GM12878 (cell line): Measurements from ENCODE around the gene P2RX4. TPM values are rescaled to one million over a fixed set of nuclear protein-coding genes. Genes with fewer than 3 reads are reported as not detected.

Experiments
- ATAC-seq: fragments of 200-7000 bp; cut with Tn5 transposase; 3 replicates; pipeline ENCODE4 v1.9.1; 2020; ENCODE audit warnings: mild to moderate bottlenecking, moderate library complexity
- BruUV-seq: library from RNA; stranded (reverse); fragments of 400-500 nt; replicated peaks from 2 replicates; lab custom pipeline; 2021; lab: Mats Ljungman, UMichigan
- CTCF ChIA-PET: fragments of 300-600 bp; sonication (Branson Sonifier 250); formaldehyde crosslinking; extraction: SDS; loops from one replicate; lab custom pipeline; 2021; ENCODE audit warnings: inconsistent platforms; lab: Yijun Ruan, JAX
- POLR2A ChIA-PET: fragments of 350-600 bp; formaldehyde crosslinking; extraction: SDS; loops from one replicate; lab custom pipeline; 2021; ENCODE audit warnings: inconsistent platforms; lab: Charles Lee
- RAD21 ChIA-PET: fragments of 300-600 bp; sonication (Branson Sonifier 250); formaldehyde crosslinking; loops from one replicate; lab custom pipeline; 2023; ENCODE audit warnings: antibody characterized with exemption; ENCODE audit not compliant: unreplicated experiment; lab: Charles Lee
- SMC1A ChIA-PET: fragments of 300-600 bp; sonication (Branson Sonifier 250); formaldehyde crosslinking; loops from one replicate; lab custom pipeline; 2023; ENCODE audit not compliant: unreplicated experiment, uncharacterized antibody; lab: Charles Lee
- DNase-seq: peaks from one replicate; pipeline ENCODE4 v3.0.0-alpha.2; 2011; ENCODE audit warnings: low read depth, low spot score
- FAIRE-seq: peaks from 3 replicates; lab custom pipeline; 2011; peaks lifted over from hg19 to GRCh38; lab: Jason Lieb, UNC
- H2AFZ ChIP-seq: 2 replicates; pipeline ENCODE4 v1.6.0; 2011; ENCODE audit warnings: low read depth, low read length, control low read depth; ENCODE audit not compliant: control insufficient read depth
- H3K27ac ChIP-seq: 2 replicates; pipeline ENCODE4 v1.5.1; 2011; ENCODE audit warnings: control low read depth; ENCODE audit not compliant: control insufficient read depth, insufficient read depth
- H3K27me3 ChIP-seq, 2 experiments: replicated peaks in 1 of 2; 2 replicates each; pipeline versions ENCODE4 v1.6.0 to v1.6.1; 2011; ENCODE audit warnings: low read length in 1 of 2; ENCODE audit not compliant: control insufficient read depth in 2 of 2, insufficient read depth in 2 of 2
- H3K36me3 ChIP-seq, 2 experiments: 2 replicates each; pipeline ENCODE4 v1.5.1; 2011; ENCODE audit warnings: low read length in 1 of 2; ENCODE audit not compliant: control insufficient read depth in 2 of 2, insufficient read depth in 2 of 2
- H3K4me1 ChIP-seq: 2 replicates; pipeline ENCODE4 v1.6.1; 2011; ENCODE audit warnings: mild to moderate bottlenecking, low read length, moderate library complexity, mixed read lengths; ENCODE audit not compliant: control insufficient read depth, insufficient read depth
- H3K4me2 ChIP-seq: 2 replicates; pipeline ENCODE4 v1.6.0; 2011; ENCODE audit warnings: control low read depth; ENCODE audit not compliant: control insufficient read depth, insufficient read depth
- H3K4me3 ChIP-seq: fragments of 200-600 bp; sonication (generic); 2 replicates; pipeline ENCODE4 v1.5.1; 2016
- H3K79me2 ChIP-seq: 2 replicates; pipeline ENCODE4 v1.6.0; 2011; ENCODE audit warnings: low read length; ENCODE audit not compliant: control insufficient read depth, insufficient read depth
- H3K9ac ChIP-seq: 2 replicates; pipeline ENCODE4 v1.8.0; 2011; ENCODE audit warnings: low read length, control low read depth, mixed read lengths; ENCODE audit not compliant: control insufficient read depth, insufficient read depth
- H3K9me3 ChIP-seq: replicated peaks from 3 replicates; pipeline ENCODE4 v1.5.1; 2011; ENCODE audit warnings: mild to moderate bottlenecking, low read length; ENCODE audit not compliant: control insufficient read depth, insufficient read depth
- H4K20me1 ChIP-seq: 2 replicates; pipeline ENCODE4 v1.6.0; 2011; ENCODE audit not compliant: control insufficient read depth, insufficient read depth
- ATF2 ChIP-seq: IDR thresholded peaks from 2 replicates; pipeline ENCODE4 v1.6.1; 2012; ENCODE audit warnings: low read length, inconsistent platforms
- CREB1 ChIP-seq: IDR thresholded peaks from 2 replicates; pipeline ENCODE4 v1.6.1; 2012; ENCODE audit warnings: low read depth, mild to moderate bottlenecking, inconsistent platforms
- EGR1 ChIP-seq, 2 experiments: IDR thresholded peaks; 1 replicate in 1 of 2; 2 replicates in 1 of 2; pipeline ENCODE4 v1.6.1; 2011 to 2012; ENCODE audit warnings: low read depth in 2 of 2, low read length in 2 of 2, borderline replicate concordance in 1 of 2, mild to moderate bottlenecking in 1 of 2, moderate library complexity in 1 of 2
- ELK1 ChIP-seq: IDR thresholded peaks from 2 replicates; pipeline ENCODE4 v1.6.1; 2012; ENCODE audit warnings: low read depth, low read length, improper control_type of control experiment
- FOXK2 ChIP-seq: fragments of 450-650 bp; IDR thresholded peaks from 2 replicates; pipeline ENCODE4 v1.6.1; 2017; ENCODE audit warnings: mild to moderate bottlenecking, moderate library complexity
- IKZF1 ChIP-seq: fragments of 450-650 bp; conservative IDR thresholded peaks from 2 replicates; pipeline ENCODE4 v1.6.1; 2017; ENCODE audit warnings: antibody characterized with exemption, mild to moderate bottlenecking
- IRF5 ChIP-seq: fragments of 450-650 bp; IDR thresholded peaks from 2 replicates; pipeline ENCODE4 v1.6.1; 2017; ENCODE audit warnings: borderline replicate concordance
- PRDM15 ChIP-seq: fragments of 450-650 bp; formaldehyde crosslinking; IDR thresholded peaks from 2 replicates; pipeline ENCODE4 v1.4.0; 2020; ENCODE audit warnings: mild to moderate bottlenecking, moderate library complexity
- REST ChIP-seq: IDR thresholded peaks from 2 replicates; pipeline ENCODE4 v1.6.1; 2012; ENCODE audit warnings: mild to moderate bottlenecking, low read depth, low read length
- RFX5 ChIP-seq: IDR thresholded peaks from 2 replicates; pipeline ENCODE4 v1.6.1; 2011; ENCODE audit warnings: low read depth, low read length, improper control_type of control experiment
- SUPT20H ChIP-seq: IDR thresholded peaks from 2 replicates; pipeline ENCODE4 v1.6.1; 2011; ENCODE audit warnings: low read depth, mild to moderate bottlenecking, low read length, moderate library complexity, borderline replicate concordance; ENCODE audit not compliant: control insufficient read depth
- ZNF384 ChIP-seq: IDR thresholded peaks from 2 replicates; pipeline ENCODE4 v1.6.1; 2012; ENCODE audit warnings: low read depth, mild to moderate bottlenecking, low read length, improper control_type of control experiment, borderline replicate concordance
- WGBS: methylation state at CpG from one replicate; pipeline ENCODE4 v1.1.6; 2016; ENCODE audit warnings: low lambda C conversion rate; ENCODE audit not compliant: insufficient replicate concordance, insufficient coverage; ENCODE audit errors: missing lambda C conversion rate; 5-methylcytosine and 5-hydroxymethylcytosine counted together
- in situ Hi-C: fragments of 300-500 bp; cut with MboI; formaldehyde crosslinking; loops from 9 replicates; pipeline ENCODE4 v1.14.3; 2018; ENCODE audit warnings: mixed read lengths
- intact Hi-C: fragments of 100-400 bp; cut with micrococcal nuclease; formaldehyde crosslinking; loops from one replicate; pipeline ENCODE4 v1.14.2; 2022; ENCODE audit not compliant: unreplicated experiment
- polyA plus RNA-seq, 11 experiments: library from polyadenylated mRNA; depleted of rRNA in 4 of 11; unstranded in 6 of 11; stranded (reverse) in 5 of 11; fragments of >200 nt; fragmentation: Nextera tagmentation in 4 of 11; fragmentation: Illumina TruSeq in 1 of 11; extraction: Ambion mirVana in 4 of 11; extraction: Trizol in 1 of 11; gene quantifications; 1 replicate in 1 of 11; 2 replicates in 10 of 11; pipeline versions ENCODE4 v1.2.1 to v1.2.3, GENCODE V29; 2011 to 2016; ENCODE audit warnings: inconsistent platforms in 2 of 11, missing spikeins in 2 of 11, low read depth in 1 of 11
- total RNA-seq, 4 experiments: library from RNA; depleted of rRNA in 3 of 4; stranded (reverse); fragments of >200 nt in 3 of 4; fragmentation: Illumina TruSeq in 1 of 4; extraction: Trizol in 1 of 4; gene quantifications; 2 replicates each; pipeline versions ENCODE4 v1.2.1 to v1.2.3, GENCODE V29; 2013 to 2021

Gene P2RX4
- total and polyA plus RNA-seq, 10 of the 15 experiments (the other 5 are each of a cell fraction or from before 2014, with no cell fraction given): 9.0 to 43.4 (median 20.5) TPM

GRCh38 chr12:121186826-121187225 is 23.1 kb upstream of the P2RX4 start (continued):
- TF ChIP-seq ATF2 (no peak), REST (no peak), CREB1 (no peak), ZNF384 (no peak), SUPT20H (no peak), RFX5 (no peak), FOXK2 (no peak)

GRCh38 chr12:121187501-121187900 is 22.4 kb upstream of the P2RX4 start:
- Histone ChIP-seq H3K27ac (no peak overlapping the region), H3K4me3 (no peak overlapping the region), H3K27me3 (no peaks in the 10 kb centered on the region), H4K20me1 (no peaks in the 10 kb centered on the region), H3K4me2 (no peak overlapping the region), H3K4me1 (peaks cover 9% of the 10 kb centered on the region), H3K79me2 (no peaks in the 10 kb centered on the region), H3K9ac (no peak overlapping the region), H3K36me3 (no peaks in the 10 kb centered on the region), H2AFZ (no peak overlapping the region), H3K9me3 (no peaks in the 10 kb centered on the region; the same call in 1 of the 3 replicates)
- in situ Hi-C loops: no loop called here
- ChIA-PET POLR2A (no interaction called here), CTCF (no interaction called here), RAD21 (no interaction called here), SMC1A (interaction anchor here (2.8 kb wide), 1 partner anchor 10 kb away, joined by 8 read pairs; no protein-coding TSS in a partner anchor)
- DNase-seq (no peak), FAIRE-seq (no peak), ATAC-seq (no peak)
- WGBS: 77% methylated on average over 7 of the region's 7 CpGs
- no TSS peak for BruUV-seq
- intact Hi-C loops: no loop called here
- TF ChIP-seq PRDM15 (no peak), IRF5 (no peak), ELK1 (no peak), IKZF1 (no peak), EGR1 (IDR thresholded peaks at IDR 0.05; ENCODE audit: borderline replicate concordance in 1 of 2, low read depth in 2 of 2, low read length in 2 of 2) (no peak)
